ENCODE measurements around the gene GRIN3A. TPM values are rescaled to one million over a fixed set of nuclear protein-coding genes. Genes with fewer than 3 reads are reported as not detected.
"Not testable (repeated sequence)": the region's sequence is repeated elsewhere in the genome, so short reads cannot be mapped to it uniquely, and the experiment has no call there.

The GRIN3A gene
- total RNA-seq, 2 donors from 2014 or later, result not detected

GRCh38 chr9:101591787-101592446 is 146.5 kb downstream of the GRIN3A start:
- no peaks in the 10 kb centered on the region for H3K9me3 ChIP-seq (ENCODE audit: control insufficient read depth, low read length)
- H3K27me3 ChIP-seq (ENCODE audit: control insufficient read depth, insufficient read depth, low read length, poor library complexity, severe bottlenecking), result no peaks in the 10 kb centered on the region
- H3K9ac ChIP-seq (ENCODE audit: extremely low read depth, low read length, poor library complexity, severe bottlenecking), result no peak overlapping the region
- no peaks in the 10 kb centered on the region for H3K4me1 ChIP-seq (ENCODE audit: control insufficient read depth, insufficient read depth, low read length)
- Mint-ChIP-seq H3K9me3 (no peaks in the 10 kb centered on the region), H3K4me3 (no peak overlapping the region), H3K27me3 (ENCODE audit: insufficient read depth) (peaks cover 6% of the 10 kb centered on the region), H3K4me1 (no peaks in the 10 kb centered on the region), H3K27ac (no peak overlapping the region), H3K36me3 (ENCODE audit: low read depth) (no peaks in the 10 kb centered on the region)
- no peak overlapping the region for H3K27ac ChIP-seq (ENCODE audit: low read depth, low read length)
- DNase-seq, result no peak
- no peak overlapping the region for H3K4me3 ChIP-seq (ENCODE audit: low read length)
- H3K36me3 ChIP-seq (ENCODE audit: control insufficient read depth, insufficient read depth, low read length), result no peaks in the 10 kb centered on the region
- no peak for TF ChIP-seq CTCF (conservative IDR thresholded peaks at IDR 0.05)

- TF ChIP-seq CTCF (conservative IDR thresholded peaks at IDR 0.05), result no peak
- Histone ChIP-seq H3K27ac (ENCODE audit: low read depth, low read length) (no peak overlapping the region), H3K4me3 (ENCODE audit: low read length) (no peak overlapping the region), H3K36me3 (ENCODE audit: control insufficient read depth, insufficient read depth, low read length) (no peaks in the 10 kb centered on the region), H3K9me3 (ENCODE audit: control insufficient read depth, low read length) (no peaks in the 10 kb centered on the region), H3K9ac (ENCODE audit: extremely low read depth, low read length, poor library complexity, severe bottlenecking) (no peak overlapping the region), H3K4me1 (ENCODE audit: control insufficient read depth, insufficient read depth, low read length) (no peaks in the 10 kb centered on the region), H3K27me3 (ENCODE audit: control insufficient read depth, insufficient read depth, low read length, poor library complexity, severe bottlenecking) (no peaks in the 10 kb centered on the region)
- H3K4me3 Mint-ChIP-seq, result no peak overlapping the region
- DNase-seq, result no peak
- no peaks in the 10 kb centered on the region for H3K36me3 Mint-ChIP-seq (ENCODE audit: low read depth)
- 97 to 100% methylated on average over 3 of the region's 3 CpGs for WGBS, 2 experiments (ENCODE audit: insufficient coverage in 1 of 2, insufficient read length in 1 of 2)
- H3K27ac Mint-ChIP-seq, result no peak overlapping the region
- H3K4me1 Mint-ChIP-seq, result no peaks in the 10 kb centered on the region
- peaks cover 6% of the 10 kb centered on the region for H3K27me3 Mint-ChIP-seq (ENCODE audit: insufficient read depth)
- no peaks in the 10 kb centered on the region for H3K9me3 Mint-ChIP-seq
Observed at GRCh38 chr9:101590901-101591300, 147.5 kb downstream of the GRIN3A start.

GRCh38 chr9:101590074-101590473 is 148.4 kb downstream of the GRIN3A start:
- not testable (repeated sequence) for H3K27me3 Mint-ChIP-seq (ENCODE audit: insufficient read depth); H3K36me3 Mint-ChIP-seq (ENCODE audit: low read depth); H3K27ac ChIP-seq (ENCODE audit: low read depth, low read length); H3K9me3 ChIP-seq (ENCODE audit: control insufficient read depth, low read length); H3K27ac Mint-ChIP-seq; H3K4me3 ChIP-seq (ENCODE audit: low read length); H3K4me3 Mint-ChIP-seq; H3K9me3 Mint-ChIP-seq; H3K9ac ChIP-seq (ENCODE audit: extremely low read depth, low read length, poor library complexity, severe bottlenecking); H3K36me3 ChIP-seq (ENCODE audit: control insufficient read depth, insufficient read depth, low read length); H3K4me1 ChIP-seq (ENCODE audit: control insufficient read depth, insufficient read depth, low read length); H3K4me1 Mint-ChIP-seq; H3K27me3 ChIP-seq (ENCODE audit: control insufficient read depth, insufficient read depth, low read length, poor library complexity, severe bottlenecking); DNase-seq
- WGBS, 2 experiments (ENCODE audit: insufficient coverage in 1 of 2, insufficient read length in 1 of 2), result 92 to 100% methylated on average over 1 to 6 of the region's 6 CpGs
